SJSA1 (cell line): Measurements from ENCODE around the gene MARK3. TPM values are rescaled to one million over a fixed set of nuclear protein-coding genes. Genes with fewer than 3 reads are reported as not detected.
A peak's percentile ranks its signal among the peaks of the same experiment; 100 is the strongest.

ENCODE experiments used
- DNase-seq, 2 experiments: peaks; one replicate each; pipeline ENCODE4 v3.0.0-alpha.2; 2015 to 2020; ENCODE audit warnings: low spot score in 2 of 2, low read depth in 1 of 2
- H3K27ac ChIP-seq: fragments of 250-450 bp; sonication (Bioruptor Pico); 2 replicates; pipeline ENCODE4 v1.5.1; 2020; ENCODE audit warnings: mild to moderate bottlenecking, moderate library complexity
- H3K27me3 ChIP-seq: fragments of 250-450 bp; sonication (Bioruptor Pico); replicated peaks from 2 replicates; pipeline ENCODE4 v1.5.1; 2020; ENCODE audit warnings: mild to moderate bottlenecking, moderate library complexity
- H3K36me3 ChIP-seq: fragments of 250-450 bp; sonication (Bioruptor Pico); 2 replicates; pipeline ENCODE4 v1.5.1; 2020; ENCODE audit warnings: mild to moderate bottlenecking
- H3K4me1 ChIP-seq: fragments of 250-450 bp; sonication (Bioruptor Pico); replicated peaks from 2 replicates; pipeline ENCODE4 v1.6.1; 2021; ENCODE audit warnings: mild to moderate bottlenecking
- H3K4me3 ChIP-seq: fragments of 250-450 bp; sonication (Bioruptor Pico); 2 replicates; pipeline ENCODE4 v1.5.1; 2020; ENCODE audit warnings: mild to moderate bottlenecking
- H3K9me3 ChIP-seq: fragments of 250-450 bp; sonication (Bioruptor Pico); replicated peaks from 2 replicates; pipeline ENCODE4 v1.5.1; 2020; ENCODE audit warnings: mild to moderate bottlenecking
- total RNA-seq: library from RNA; depleted of rRNA; stranded (reverse); fragments of >200 nt; shearing (Covaris generic); gene quantifications from 2 replicates; pipeline ENCODE4 v1.2.3, GENCODE V29; 2014

The MARK3 gene
- total RNA-seq, 1 experiment from 2014 or later = 53.2 TPM

- Histone ChIP-seq H3K27ac (no peak overlapping the region), H3K9me3 (no peaks in the 10 kb centered on the region), H3K4me1 (peaks cover 36% of the 10 kb centered on the region), H3K27me3 (no peaks in the 10 kb centered on the region), H3K36me3 (peaks cover 56% of the 10 kb centered on the region), H3K4me3 (no peak overlapping the region)
- no peak for DNase-seq
Observed at GRCh38 chr14:103533137-103533998, 148.2 kb downstream of the MARK3 start.

DNA sequence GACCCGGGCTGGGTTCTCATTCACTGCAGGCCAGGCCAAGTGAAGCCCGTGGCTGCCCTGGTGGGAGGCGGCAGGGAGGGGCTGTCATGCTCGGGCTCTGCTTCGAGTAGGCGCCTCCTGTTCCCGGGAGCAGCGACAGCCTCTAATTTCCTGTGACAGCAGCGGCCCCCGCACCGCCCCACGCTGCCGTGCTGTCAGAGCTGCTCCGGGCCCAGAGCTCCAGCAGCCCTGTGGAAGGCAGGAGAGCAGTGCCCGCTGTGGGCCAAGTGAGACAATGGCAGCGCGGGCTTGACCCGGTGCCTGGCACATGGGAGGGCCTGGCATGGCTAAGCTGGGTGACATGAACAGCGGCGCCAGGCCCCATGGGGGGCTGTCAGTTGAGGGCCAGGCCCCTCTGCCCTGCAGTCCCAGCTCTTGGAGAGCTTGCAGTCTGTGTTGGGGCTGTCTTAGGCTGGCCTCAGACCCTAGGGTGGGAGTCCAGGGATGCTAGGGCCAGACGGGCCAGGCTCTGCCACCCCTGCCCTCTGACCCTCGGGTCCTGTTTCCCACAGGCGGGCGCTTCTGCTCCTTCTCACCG lies 148.9 kb downstream of the MARK3 start:
- Histone ChIP-seq H3K4me1 (peaks cover 32% of the 10 kb centered on the region), H3K9me3 (no peaks in the 10 kb centered on the region)

DNA sequence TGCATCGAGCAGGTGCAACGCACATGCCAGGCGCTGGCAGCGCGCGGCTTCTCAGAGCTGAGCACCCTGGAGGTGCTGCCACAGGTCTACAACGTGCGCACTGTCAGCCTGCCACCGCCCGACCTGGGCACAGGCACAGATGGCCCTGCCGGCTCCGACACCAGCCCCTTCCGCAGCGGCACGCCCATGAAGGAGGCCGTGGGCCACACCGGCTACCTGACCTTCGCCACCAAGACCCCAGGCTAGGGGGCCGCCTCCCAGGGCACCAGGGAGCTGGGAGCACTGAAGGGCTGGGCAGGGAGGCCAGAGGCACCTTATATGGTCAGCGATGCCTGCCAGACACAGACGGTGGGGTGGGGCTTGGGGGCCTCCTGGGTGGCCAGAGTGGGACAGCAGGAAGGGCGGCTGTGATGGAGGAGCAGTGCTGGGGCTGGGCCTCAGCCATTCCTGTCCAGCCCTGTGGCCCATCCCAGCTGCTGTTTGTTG lies 149.4 kb downstream of the MARK3 start:
- peak; percentile 29 to 76 for DNase-seq
- H3K36me3 ChIP-seq = peaks cover 55% of the 10 kb centered on the region
- H3K4me1 ChIP-seq = peaks cover 34% of the 10 kb centered on the region
- no peak overlapping the region for H3K4me3 ChIP-seq
- H3K27me3 ChIP-seq = no peaks in the 10 kb centered on the region
- H3K27ac ChIP-seq = peak overlapping the region; percentile 45
- H3K9me3 ChIP-seq = no peaks in the 10 kb centered on the region

More for the DNA sequence above, 148.9 kb downstream of the MARK3 start:
- Histone ChIP-seq H3K27ac (no peak overlapping the region), H3K36me3 (peaks cover 55% of the 10 kb centered on the region), H3K27me3 (no peaks in the 10 kb centered on the region), H3K4me3 (no peak overlapping the region)
- DNase-seq = no peak

DNA sequence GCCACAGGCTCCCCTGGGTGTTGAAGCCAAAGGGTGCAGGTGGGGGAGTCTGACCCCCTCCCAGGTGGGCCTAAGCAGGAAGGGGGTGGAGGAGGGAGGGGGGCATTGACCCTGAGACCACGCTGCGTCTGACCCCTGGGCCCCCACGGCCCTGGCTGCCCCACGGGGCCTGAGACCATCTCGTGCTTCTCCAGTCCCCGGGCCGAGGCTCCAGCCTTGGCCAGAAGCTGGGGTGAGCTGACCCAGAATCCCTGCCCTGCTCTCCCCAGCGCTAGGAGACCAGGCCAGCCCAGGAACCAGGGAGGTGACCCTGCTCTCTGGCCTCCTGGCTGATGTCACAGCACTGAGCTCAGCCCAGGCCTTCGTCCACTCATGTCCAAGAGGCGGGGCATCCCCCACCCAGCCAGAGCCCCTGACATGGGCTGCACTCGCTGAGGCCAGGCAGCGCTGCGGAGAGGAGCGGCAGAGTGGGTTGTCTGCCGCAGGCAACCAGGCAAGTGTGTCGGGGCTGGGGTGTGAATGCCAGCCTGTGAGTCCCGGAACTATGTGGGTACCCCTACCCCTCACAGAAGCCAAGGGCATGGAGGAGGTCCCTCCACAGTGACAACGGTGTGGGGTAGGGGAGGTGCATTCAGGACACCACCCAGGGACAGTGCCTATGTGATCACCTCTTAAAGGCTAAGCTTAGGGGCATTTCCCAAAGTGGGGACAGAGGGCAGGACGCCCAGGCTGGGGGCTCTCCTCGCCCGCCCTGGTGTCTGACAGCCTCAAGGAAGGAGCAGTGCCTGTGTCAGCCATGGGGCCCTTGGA lies 150.1 kb downstream of the MARK3 start:
- Histone ChIP-seq H3K4me1 (peaks cover 33% of the 10 kb centered on the region), H3K9me3 (no peaks in the 10 kb centered on the region), H3K36me3 (peaks cover 52% of the 10 kb centered on the region), H3K27ac (peak overlapping the region; percentile 45), H3K4me3 (no peak overlapping the region), H3K27me3 (no peaks in the 10 kb centered on the region)
- DNase-seq = no peak

DNA sequence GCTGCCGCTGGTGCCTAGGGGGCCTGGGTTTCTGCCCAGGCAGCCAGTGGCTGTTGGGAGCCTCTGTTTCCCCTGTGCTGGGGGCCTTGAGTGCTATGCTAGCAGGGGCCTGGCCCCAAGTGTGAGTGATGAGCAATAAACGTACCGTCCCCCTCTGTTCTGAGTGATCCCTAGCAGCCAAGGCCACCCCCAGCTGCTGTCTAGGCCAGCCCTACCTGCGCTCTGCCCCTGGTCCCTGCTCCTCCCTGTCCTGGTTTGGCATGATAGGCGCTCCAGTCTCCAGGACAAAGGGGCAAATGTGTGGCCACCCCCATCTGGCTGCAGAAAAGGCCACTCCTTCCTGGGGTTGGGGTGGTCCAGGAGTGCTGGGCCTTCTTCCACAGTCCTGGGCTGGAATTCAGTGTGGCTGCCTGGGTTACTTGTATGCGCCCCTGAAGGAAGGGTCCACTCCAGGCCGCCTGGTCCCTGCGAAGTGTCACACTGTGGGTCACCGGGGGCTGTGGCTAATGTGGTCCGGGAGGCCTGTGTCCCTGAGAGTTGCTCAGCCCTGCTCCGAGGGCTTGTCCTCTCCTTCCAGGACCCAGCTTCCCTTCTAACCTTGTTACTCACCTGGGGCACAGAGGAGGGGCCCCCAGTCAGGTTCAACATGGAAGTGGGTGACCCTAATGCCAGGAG lies 150.8 kb downstream of the MARK3 start:
- no peak for DNase-seq
- no peaks in the 10 kb centered on the region for H3K27me3 ChIP-seq
- peaks cover 44% of the 10 kb centered on the region for H3K36me3 ChIP-seq
- H3K27ac ChIP-seq = no peak overlapping the region
- peaks cover 38% of the 10 kb centered on the region for H3K4me1 ChIP-seq
- no peaks in the 10 kb centered on the region for H3K9me3 ChIP-seq
- H3K4me3 ChIP-seq = no peak overlapping the region

- Histone ChIP-seq H3K4me1 (peaks cover 44% of the 10 kb centered on the region), H3K27ac (no peak overlapping the region)
Observed at GRCh38 chr14:103536693-103537092, 151.5 kb downstream of the MARK3 start.

DNA sequence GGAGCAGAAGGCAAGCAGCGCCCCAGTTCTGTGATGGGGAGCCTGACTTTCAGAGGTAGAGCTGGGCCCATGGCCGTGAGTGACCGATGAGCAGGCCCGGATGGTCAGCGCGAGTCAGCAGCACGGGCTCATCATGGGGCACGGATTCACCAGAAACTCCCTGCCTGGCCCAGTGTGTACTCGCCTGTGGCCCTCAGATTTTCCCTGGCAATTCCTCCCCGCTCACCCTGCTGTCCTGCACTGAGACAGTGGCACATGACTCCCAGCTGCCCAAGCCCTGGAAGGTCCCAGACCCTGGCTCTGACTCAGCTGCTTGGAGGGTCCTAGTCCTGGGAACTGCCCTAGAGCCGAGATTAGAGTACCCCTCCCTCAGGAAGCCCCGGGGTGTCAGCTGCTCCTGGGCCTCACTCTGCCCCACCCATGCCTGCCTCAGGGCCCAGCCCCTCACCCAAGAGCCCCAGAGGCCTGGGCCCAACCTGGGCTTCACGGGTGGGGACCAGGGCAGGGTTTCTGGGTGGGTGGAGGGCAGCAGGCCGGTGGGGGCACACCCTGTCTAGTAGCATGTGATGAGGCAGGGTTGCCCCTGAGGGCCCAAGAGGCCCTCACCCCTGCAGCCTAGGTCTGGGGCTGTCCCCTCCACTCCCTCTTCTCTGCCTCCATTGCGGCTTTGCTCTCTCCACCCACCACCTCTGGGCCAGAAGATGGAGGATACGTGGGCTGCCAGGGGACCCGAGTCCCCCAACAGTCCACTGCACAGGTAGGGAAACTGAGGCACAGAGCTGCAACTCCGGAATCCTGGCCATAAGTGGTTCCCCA lies 152.2 kb downstream of the MARK3 start:
- no peaks in the 10 kb centered on the region for H3K27me3 ChIP-seq
- no peak overlapping the region for H3K4me3 ChIP-seq
- H3K36me3 ChIP-seq = peaks cover 41% of the 10 kb centered on the region
- H3K9me3 ChIP-seq = no peaks in the 10 kb centered on the region
- no peak overlapping the region for H3K27ac ChIP-seq
- H3K4me1 ChIP-seq = peaks cover 51% of the 10 kb centered on the region
- no peak for DNase-seq

More at GRCh38 chr14:103536693-103537092, 151.5 kb downstream of the MARK3 start:
- Histone ChIP-seq H3K27me3 (no peaks in the 10 kb centered on the region), H3K4me3 (no peak overlapping the region), H3K9me3 (no peaks in the 10 kb centered on the region), H3K36me3 (peaks cover 41% of the 10 kb centered on the region)
- no peak for DNase-seq

DNA sequence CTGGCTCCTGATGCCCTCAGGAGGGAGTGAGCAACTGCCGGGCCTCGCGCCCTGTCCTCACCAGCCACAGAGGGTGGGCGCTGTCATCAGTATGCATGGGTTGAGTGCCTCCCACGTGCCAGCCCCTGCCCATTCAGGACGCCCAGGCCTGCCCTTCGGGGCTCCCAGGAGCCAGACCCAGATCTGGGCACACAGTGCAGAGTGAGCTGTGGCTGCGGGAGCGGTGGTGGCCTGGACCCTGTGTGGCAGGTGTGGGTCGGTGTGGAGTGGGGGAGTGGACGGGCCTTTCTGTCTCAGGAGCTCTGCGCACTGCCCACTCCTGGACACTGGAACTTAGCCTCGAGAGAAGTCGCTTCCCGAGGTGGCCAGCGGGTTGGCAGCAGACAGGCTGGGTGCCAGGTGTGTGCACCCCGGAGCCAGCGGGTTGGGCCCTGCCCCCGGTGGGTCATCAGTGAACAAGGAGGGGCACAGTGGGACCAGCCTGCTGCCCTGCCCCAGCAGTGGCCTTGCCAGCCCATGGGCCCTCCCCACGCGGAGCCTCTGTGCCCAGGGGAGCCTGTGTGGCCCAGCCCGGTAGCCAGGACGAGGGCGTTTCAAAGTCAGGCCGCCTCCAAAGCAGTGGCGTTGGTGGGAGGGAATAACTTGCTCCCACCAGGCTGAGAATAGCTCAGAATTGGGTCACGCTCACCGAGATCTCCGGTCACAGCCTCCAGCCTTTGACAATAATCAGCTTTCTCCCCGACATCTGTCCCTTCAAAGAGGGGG lies 153.3 kb downstream of the MARK3 start:
- Histone ChIP-seq H3K4me1 (peaks cover 62% of the 10 kb centered on the region), H3K4me3 (no peak overlapping the region), H3K27me3 (no peaks in the 10 kb centered on the region), H3K27ac (no peak overlapping the region), H3K9me3 (no peaks in the 10 kb centered on the region), H3K36me3 (peaks cover 36% of the 10 kb centered on the region)
- DNase-seq = no peak

- no peaks in the 10 kb centered on the region for H3K27me3 ChIP-seq
- peaks cover 31% of the 10 kb centered on the region for H3K36me3 ChIP-seq
Observed at GRCh38 chr14:103539056-103539825, 154.0 kb downstream of the MARK3 start.

DNA sequence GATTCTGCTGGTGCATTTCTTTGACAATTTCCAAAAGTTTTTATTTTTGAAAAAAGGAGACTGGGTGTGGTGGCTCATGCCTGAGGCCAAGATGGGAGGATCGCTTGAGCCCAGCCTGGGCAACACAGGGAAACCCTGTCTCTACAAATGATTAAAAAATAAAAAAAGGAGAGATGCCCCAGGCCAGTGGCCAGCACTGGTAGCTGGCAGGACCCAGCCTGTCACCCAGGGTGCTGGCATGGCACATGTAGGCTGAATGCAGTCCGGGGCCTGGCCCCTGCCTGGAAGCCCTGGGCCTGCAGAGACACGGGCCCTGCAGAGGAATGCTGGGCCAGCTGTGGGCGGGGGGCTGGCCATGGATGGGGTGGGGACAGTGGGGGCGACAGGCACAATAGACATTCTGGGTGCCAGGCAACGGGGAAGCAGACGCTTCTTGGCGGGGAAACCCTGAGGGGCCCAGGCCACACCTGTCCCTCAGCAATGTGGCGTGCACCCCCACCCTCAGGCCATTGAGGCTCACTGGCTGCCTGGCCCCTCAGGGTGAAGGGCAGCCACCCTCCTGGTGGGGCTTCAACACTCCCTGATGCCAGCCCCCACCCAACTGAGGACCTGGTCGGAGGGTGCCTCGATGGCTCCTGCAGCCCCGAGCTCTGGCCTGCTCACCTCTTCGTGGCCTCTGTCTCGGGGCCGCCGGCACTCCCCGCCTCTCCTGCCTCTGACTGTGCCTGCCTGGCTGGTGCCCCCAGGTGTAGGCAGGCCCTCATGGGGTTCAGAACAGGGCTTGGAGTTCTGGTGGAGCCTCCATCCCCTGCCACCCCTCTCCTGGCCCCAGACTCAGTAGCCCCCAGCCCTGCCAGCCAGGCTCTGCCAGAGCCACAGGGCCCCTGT lies 155.8 kb downstream of the MARK3 start:
- peak overlapping the region; percentile 86 for H3K27ac ChIP-seq
- DNase-seq = no peak
- no peak overlapping the region for H3K4me3 ChIP-seq
- H3K27me3 ChIP-seq = no peaks in the 10 kb centered on the region
- H3K36me3 ChIP-seq = peaks cover 13% of the 10 kb centered on the region
- H3K4me1 ChIP-seq = peaks cover 48% of the 10 kb centered on the region
- no peaks in the 10 kb centered on the region for H3K9me3 ChIP-seq

More at GRCh38 chr14:103539056-103539825, 154.0 kb downstream of the MARK3 start:
- H3K4me1 ChIP-seq = peaks cover 60% of the 10 kb centered on the region
- no peak overlapping the region for H3K4me3 ChIP-seq
- DNase-seq = no peak
- no peaks in the 10 kb centered on the region for H3K9me3 ChIP-seq
- H3K27ac ChIP-seq = no peak overlapping the region
